ENCODE measurements around the gene NFILZ. TPM values are rescaled to one million over a fixed set of nuclear protein-coding genes. Genes with fewer than 3 reads are reported as not detected.

Gene NFILZ
- total and polyA plus RNA-seq, 9 donors: not detected

GRCh38 chr19:8663920-8664670, 33.7 kb downstream of the NFILZ start:
- H3K9me3 ChIP-seq (replicated peaks; ENCODE audit: control insufficient read depth, low read depth, low read length): no peaks in the 10 kb centered on the region
- H3K4me3 ChIP-seq (ENCODE audit: low read length): no peak overlapping the region
- no peaks in the 10 kb centered on the region for H3K36me3 ChIP-seq (ENCODE audit: control insufficient read depth, insufficient read depth, low read length)
- H3K4me1 ChIP-seq (ENCODE audit: control insufficient read depth, insufficient read depth, low read length): no peaks in the 10 kb centered on the region
- WGBS (ENCODE audit: insufficient coverage): 41% methylated on average over 12 of the region's 22 CpGs
- DNase-seq: no peak
- no peaks in the 10 kb centered on the region for H3K27me3 ChIP-seq (ENCODE audit: control insufficient read depth, insufficient read depth, low read length)
- no peak overlapping the region for H3K27ac ChIP-seq (ENCODE audit: low read length)

GRCh38 chr19:8664671-8665057, 34.2 kb downstream of the NFILZ start:
- Histone ChIP-seq H3K4me3 (ENCODE audit: low read length) (no peak overlapping the region), H3K9me3 (replicated peaks; ENCODE audit: control insufficient read depth, low read depth, low read length) (no peaks in the 10 kb centered on the region), H3K27me3 (ENCODE audit: control insufficient read depth, insufficient read depth, low read length) (no peaks in the 10 kb centered on the region), H3K36me3 (ENCODE audit: control insufficient read depth, insufficient read depth, low read length) (no peaks in the 10 kb centered on the region), H3K27ac (ENCODE audit: low read length) (no peak overlapping the region), H3K4me1 (ENCODE audit: control insufficient read depth, insufficient read depth, low read length) (no peaks in the 10 kb centered on the region)
- no peak for DNase-seq
- WGBS (ENCODE audit: insufficient coverage): no CpG with 5 or more reads among the region's 4 CpGs

GRCh38 chr19:8665468-8666213, 35.2 kb downstream of the NFILZ start:
- Histone ChIP-seq H3K4me3 (ENCODE audit: low read length) (no peak overlapping the region), H3K4me1 (ENCODE audit: control insufficient read depth, insufficient read depth, low read length) (no peaks in the 10 kb centered on the region), H3K27ac (ENCODE audit: low read length) (no peak overlapping the region), H3K36me3 (ENCODE audit: control insufficient read depth, insufficient read depth, low read length) (no peaks in the 10 kb centered on the region), H3K9me3 (replicated peaks; ENCODE audit: control insufficient read depth, low read depth, low read length) (no peaks in the 10 kb centered on the region), H3K27me3 (ENCODE audit: control insufficient read depth, insufficient read depth, low read length) (no peaks in the 10 kb centered on the region)
- no peak for DNase-seq
- WGBS (ENCODE audit: insufficient coverage): 100% methylated on average over 1 of the region's 3 CpGs

GRCh38 chr19:8666814-8667405, 36.5 kb downstream of the NFILZ start:
- Histone ChIP-seq H3K27me3 (ENCODE audit: control insufficient read depth, insufficient read depth, low read length) (no peaks in the 10 kb centered on the region), H3K9me3 (replicated peaks; ENCODE audit: control insufficient read depth, low read depth, low read length) (no peaks in the 10 kb centered on the region), H3K4me1 (ENCODE audit: control insufficient read depth, insufficient read depth, low read length) (no peaks in the 10 kb centered on the region), H3K36me3 (ENCODE audit: control insufficient read depth, insufficient read depth, low read length) (no peaks in the 10 kb centered on the region), H3K4me3 (ENCODE audit: low read length) (no peak overlapping the region), H3K27ac (ENCODE audit: low read length) (no peak overlapping the region)
- WGBS (ENCODE audit: insufficient coverage): 29% methylated on average over 1 of the region's 9 CpGs
- no peak for DNase-seq

GRCh38 chr19:8673276-8673891, 43.0 kb downstream of the NFILZ start:
- Histone ChIP-seq H3K27ac (ENCODE audit: low read length) (no peak overlapping the region), H3K4me1 (ENCODE audit: control insufficient read depth, insufficient read depth, low read length) (no peaks in the 10 kb centered on the region), H3K27me3 (ENCODE audit: control insufficient read depth, insufficient read depth, low read length) (no peaks in the 10 kb centered on the region), H3K9me3 (replicated peaks; ENCODE audit: control insufficient read depth, low read depth, low read length) (no peaks in the 10 kb centered on the region), H3K36me3 (ENCODE audit: control insufficient read depth, insufficient read depth, low read length) (no peaks in the 10 kb centered on the region), H3K4me3 (ENCODE audit: low read length) (no peak overlapping the region)
- no peak for DNase-seq
- WGBS (ENCODE audit: insufficient coverage): 73% methylated on average over 6 of the region's 6 CpGs

GRCh38 chr19:8675066-8675465, 44.6 kb downstream of the NFILZ start:
- no peaks in the 10 kb centered on the region for H3K27me3 ChIP-seq (ENCODE audit: control insufficient read depth, insufficient read depth, low read length)
- H3K27ac ChIP-seq (ENCODE audit: low read length): no peak overlapping the region
- H3K4me3 ChIP-seq (ENCODE audit: low read length): no peak overlapping the region
- H3K4me1 ChIP-seq (ENCODE audit: control insufficient read depth, insufficient read depth, low read length): no peaks in the 10 kb centered on the region
- H3K9me3 ChIP-seq (replicated peaks; ENCODE audit: control insufficient read depth, low read depth, low read length): no peaks in the 10 kb centered on the region
- DNase-seq: no peak
- 67% methylated on average over 2 of the region's 3 CpGs for WGBS (ENCODE audit: insufficient coverage)
- no peaks in the 10 kb centered on the region for H3K36me3 ChIP-seq (ENCODE audit: control insufficient read depth, insufficient read depth, low read length)

- Histone ChIP-seq H3K4me1 (ENCODE audit: control insufficient read depth, insufficient read depth, low read length) (no peaks in the 10 kb centered on the region), H3K36me3 (ENCODE audit: control insufficient read depth, insufficient read depth, low read length) (no peaks in the 10 kb centered on the region), H3K27ac (ENCODE audit: low read length) (no peak overlapping the region), H3K4me3 (ENCODE audit: low read length) (no peak overlapping the region), H3K27me3 (ENCODE audit: control insufficient read depth, insufficient read depth, low read length) (no peaks in the 10 kb centered on the region), H3K9me3 (replicated peaks; ENCODE audit: control insufficient read depth, low read depth, low read length) (no peaks in the 10 kb centered on the region)
- no peak for DNase-seq
These were observed 47.9 kb downstream of the NFILZ start for GRCh38 chr19:8678244-8678807.

Other genes with a start within 250 kb of the NFILZ start
- 9.5 TPM for gene RAB11B, start 240.3 kb upstream of the NFILZ start, total RNA-seq
- gene RAB11B, start 240.3 kb upstream of the NFILZ start, polyA plus RNA-seq (ENCODE audit: insufficient read depth in 1 of 8, insufficient read length in 8 of 8, low replicate concordance in 1 of 8): 10 to 100 TPM; 68.6 to 96.3 (median 79.6) TPM
- gene MARCHF2, start 217.3 kb upstream of the NFILZ start, total RNA-seq: 19.7 TPM
- 10 to 100 TPM; 14.1 to 17.7 (median 15.9) TPM for gene MARCHF2, start 217.3 kb upstream of the NFILZ start, polyA plus RNA-seq (ENCODE audit: insufficient read depth in 1 of 8, insufficient read length in 8 of 8, low replicate concordance in 1 of 8)
- gene HNRNPM, start 185.7 kb upstream of the NFILZ start, total RNA-seq: 43.2 TPM
- gene HNRNPM, start 185.7 kb upstream of the NFILZ start, polyA plus RNA-seq (ENCODE audit: insufficient read depth in 1 of 8, insufficient read length in 8 of 8, low replicate concordance in 1 of 8): 100 to 1,000 TPM; 193 to 262 (median 219) TPM
- gene PRAM1, start 128.0 kb upstream of the NFILZ start, total RNA-seq: 0.31 TPM
- 1 to 10 TPM in 7 of 8 donors, under 1 TPM in 1; 0.86 to 2.1 (median 1.7) TPM for gene PRAM1, start 128.0 kb upstream of the NFILZ start, polyA plus RNA-seq (ENCODE audit: insufficient read depth in 1 of 8, insufficient read length in 8 of 8, low replicate concordance in 1 of 8)
- gene ZNF414, start 116.5 kb upstream of the NFILZ start, total RNA-seq: 2.8 TPM
- gene ZNF414, start 116.5 kb upstream of the NFILZ start, polyA plus RNA-seq (ENCODE audit: insufficient read depth in 1 of 8, insufficient read length in 8 of 8, low replicate concordance in 1 of 8): 10 to 100 TPM; 13.5 to 19.0 (median 15.3) TPM
- 2.3 TPM for gene MYO1F, start 53.2 kb upstream of the NFILZ start, total RNA-seq
- gene MYO1F, start 53.2 kb upstream of the NFILZ start, polyA plus RNA-seq (ENCODE audit: insufficient read depth in 1 of 8, insufficient read length in 8 of 8, low replicate concordance in 1 of 8): 1 to 10 TPM; 3.1 to 9.2 (median 5.3) TPM
- 28.1 TPM for gene ADAMTS10, start 19.9 kb upstream of the NFILZ start, total RNA-seq
- gene ADAMTS10, start 19.9 kb upstream of the NFILZ start, polyA plus RNA-seq (ENCODE audit: insufficient read depth in 1 of 8, insufficient read length in 8 of 8, low replicate concordance in 1 of 8): 10 to 100 TPM; 25.2 to 40.4 (median 33.4) TPM
- gene ACTL9, start 68.2 kb downstream of the NFILZ start, total RNA-seq: not detected
- gene ACTL9, start 68.2 kb downstream of the NFILZ start, polyA plus RNA-seq (ENCODE audit: insufficient read depth in 1 of 8, insufficient read length in 8 of 8, low replicate concordance in 1 of 8): not detected
- gene OR2Z1, start 91.0 kb downstream of the NFILZ start, total RNA-seq: not detected
- gene OR2Z1, start 91.0 kb downstream of the NFILZ start, polyA plus RNA-seq (ENCODE audit: insufficient read depth in 1 of 8, insufficient read length in 8 of 8, low replicate concordance in 1 of 8): not detected
- gene ZNF558, start 201.7 kb downstream of the NFILZ start, total RNA-seq: 25.8 TPM
- 10 to 100 TPM; 16.1 to 25.8 (median 20.3) TPM for gene ZNF558, start 201.7 kb downstream of the NFILZ start, polyA plus RNA-seq (ENCODE audit: insufficient read depth in 1 of 8, insufficient read length in 8 of 8, low replicate concordance in 1 of 8)
- not detected for gene MBD3L1, start 201.7 kb downstream of the NFILZ start, total RNA-seq
- gene MBD3L1, start 201.7 kb downstream of the NFILZ start, polyA plus RNA-seq (ENCODE audit: insufficient read depth in 1 of 8, insufficient read length in 8 of 8, low replicate concordance in 1 of 8): not detected